NCI-H1048 (cell line): Measurements from ENCODE around the gene ZNF593OS.

Source experiments
- DNase-seq: peaks from one replicate; lab custom pipeline; 2025; lab: John Stamatoyannopoulos, UW

ZNF593OS gene

DNA sequence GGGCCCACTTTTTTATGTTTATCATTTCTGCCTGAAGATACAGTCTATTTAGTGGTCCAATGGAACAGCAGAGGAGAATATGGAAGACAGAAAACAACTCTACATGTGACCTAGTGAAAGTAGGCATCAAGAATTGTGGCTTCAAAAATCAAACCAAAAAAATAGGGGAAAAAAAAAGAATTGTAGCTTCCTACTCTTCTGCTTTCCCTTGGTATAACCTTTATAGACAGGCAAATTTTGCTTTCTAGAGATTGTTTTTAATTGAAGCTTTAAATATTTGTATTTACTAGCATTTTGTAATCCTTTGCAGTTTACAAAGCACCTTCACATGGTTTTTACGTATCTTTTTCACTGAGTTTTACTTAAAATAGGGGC, 45.7 kb downstream of the ZNF593OS start:
- DNase-seq = no peak

DNA sequence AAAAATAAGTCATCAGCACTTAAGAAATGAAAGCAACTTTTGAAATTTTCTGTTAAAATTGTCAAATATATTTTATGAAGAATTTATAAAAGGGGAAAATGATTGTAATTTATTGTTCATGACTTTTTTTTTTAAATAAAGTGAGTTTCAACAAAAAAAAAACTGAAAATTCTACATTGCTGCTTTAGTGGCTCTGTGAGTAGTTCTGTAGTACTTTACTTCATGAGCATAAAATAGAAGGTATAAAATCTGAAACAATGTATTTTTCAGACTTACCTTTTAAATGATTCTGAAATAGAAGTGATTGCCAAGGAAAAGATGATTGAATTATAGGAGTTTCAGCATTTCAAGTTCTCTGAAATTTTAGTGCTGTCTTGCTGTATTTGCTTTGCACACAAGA, 46.2 kb downstream of the ZNF593OS start:
- DNase-seq = no peak

DNA sequence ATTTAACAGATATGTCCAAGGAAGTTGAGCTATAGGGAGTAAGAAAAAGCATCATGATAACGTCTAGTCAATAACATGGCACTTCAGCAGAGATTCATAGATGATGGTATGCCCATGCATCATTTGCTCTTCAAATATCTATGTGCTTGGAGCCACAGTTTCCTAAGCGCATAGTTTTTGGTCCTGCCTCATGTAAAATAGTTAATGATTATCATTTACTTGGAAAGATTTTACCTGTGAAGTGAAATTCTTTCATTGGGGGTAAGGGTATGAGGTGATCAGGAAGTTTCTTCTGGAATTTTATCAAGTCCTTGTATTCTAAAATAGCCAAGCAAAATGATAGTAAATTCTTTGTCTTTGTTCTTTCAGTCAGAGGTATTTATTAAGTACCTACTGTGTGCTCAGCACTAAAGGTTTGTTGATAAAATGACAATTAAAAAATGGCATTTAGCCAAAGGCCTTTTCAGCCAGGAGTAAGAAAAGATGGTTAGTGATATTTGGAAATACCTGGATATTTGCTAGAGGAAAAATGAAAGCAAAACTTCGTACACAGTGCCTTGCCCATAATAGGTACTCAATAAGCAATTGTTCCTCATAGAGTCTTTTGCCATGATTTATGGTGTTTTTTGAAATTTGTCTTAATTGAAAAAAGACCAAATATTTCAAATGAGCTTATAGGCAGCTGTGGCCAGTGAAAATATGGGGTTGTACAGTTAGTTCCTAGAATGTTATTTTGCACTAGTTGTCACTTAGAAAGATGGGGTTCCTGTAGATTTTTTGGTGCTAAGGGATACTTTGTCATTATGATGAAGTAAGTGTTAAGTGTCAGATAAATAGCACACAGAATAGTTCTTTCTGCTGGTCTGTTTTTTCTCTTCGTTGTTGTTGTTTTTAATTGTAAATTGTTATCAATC, 47.0 kb downstream of the ZNF593OS start:
- DNase-seq = no peak

DNA sequence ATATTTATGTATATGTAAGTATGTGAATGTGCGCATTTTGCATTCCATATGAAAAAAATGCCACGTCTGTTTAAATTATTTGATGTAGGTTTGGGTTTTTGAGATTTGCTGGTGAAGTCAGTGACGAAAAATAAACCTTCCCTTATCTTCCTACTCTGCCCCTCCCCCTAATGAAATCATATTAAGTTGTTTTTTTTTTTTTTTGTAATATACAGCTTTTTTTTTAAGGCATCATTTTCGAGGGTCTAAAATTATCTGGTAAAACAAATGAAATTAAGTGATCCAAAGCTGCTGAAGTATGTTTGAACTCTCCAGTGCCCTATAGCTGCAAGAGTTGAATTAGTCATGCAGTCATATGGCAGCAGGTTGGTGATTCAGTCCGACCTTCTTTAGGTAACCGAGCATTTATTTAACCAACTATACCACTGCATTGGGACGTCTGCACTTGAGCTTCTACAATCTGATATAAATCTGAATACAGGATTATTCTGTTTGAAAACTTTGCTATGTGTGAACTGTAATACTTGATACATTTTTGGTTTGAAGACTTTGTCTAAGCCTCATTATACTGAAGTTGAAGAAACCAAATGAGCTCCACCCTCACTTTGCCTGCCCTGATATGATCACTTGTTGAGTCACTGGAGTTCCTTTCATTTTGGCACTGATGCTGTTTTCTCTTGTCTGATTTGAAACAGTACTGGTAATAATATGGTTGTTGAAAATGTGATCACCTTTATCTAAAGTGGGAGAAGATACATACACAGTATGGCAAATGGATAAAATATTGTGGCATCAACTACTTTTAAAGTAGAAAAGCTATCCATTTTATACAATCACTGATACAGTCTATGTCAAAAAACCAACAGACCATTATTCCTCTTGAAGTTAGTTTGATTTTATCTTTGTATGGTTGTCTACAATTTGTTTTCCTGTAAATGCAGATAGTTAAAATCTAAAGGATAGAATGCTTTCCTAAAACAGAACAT, 48.4 kb downstream of the ZNF593OS start:
- no peak for DNase-seq

DNA sequence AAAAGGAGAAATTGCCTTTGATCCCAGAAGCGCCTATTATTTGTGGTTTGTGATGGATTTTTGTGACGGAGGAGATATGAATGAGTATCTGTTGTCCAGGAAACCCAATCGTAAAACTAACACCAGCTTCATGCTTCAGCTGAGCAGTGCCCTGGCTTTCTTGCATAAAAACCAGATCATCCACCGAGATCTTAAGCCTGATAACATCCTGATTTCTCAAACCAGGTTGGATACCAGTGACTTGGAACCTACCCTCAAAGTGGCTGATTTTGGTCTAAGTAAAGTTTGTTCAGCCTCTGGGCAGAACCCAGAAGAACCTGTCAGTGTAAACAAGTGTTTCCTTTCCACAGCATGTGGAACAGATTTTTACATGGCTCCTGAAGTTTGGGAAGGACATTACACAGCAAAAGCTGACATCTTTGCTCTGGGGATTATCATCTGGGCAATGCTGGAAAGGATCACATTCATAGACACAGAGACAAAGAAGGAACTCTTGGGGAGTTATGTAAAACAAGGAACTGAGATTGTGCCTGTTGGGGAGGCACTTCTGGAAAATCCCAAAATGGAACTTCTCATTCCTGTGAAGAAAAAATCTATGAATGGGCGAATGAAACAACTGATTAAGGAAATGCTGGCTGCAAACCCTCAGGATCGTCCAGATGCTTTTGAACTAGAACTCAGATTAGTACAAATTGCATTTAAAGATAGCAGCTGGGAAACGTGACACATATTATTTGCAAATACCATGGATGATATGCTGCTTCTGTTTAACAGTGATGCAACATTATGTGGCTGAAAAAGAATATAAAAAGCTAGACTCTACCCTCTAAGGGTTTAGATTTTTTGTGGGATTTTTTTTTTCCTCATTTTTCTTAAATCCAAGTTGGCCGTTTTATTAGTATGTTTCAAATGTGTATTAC, 49.5 kb downstream of the ZNF593OS start:
- no peak for DNase-seq

DNA sequence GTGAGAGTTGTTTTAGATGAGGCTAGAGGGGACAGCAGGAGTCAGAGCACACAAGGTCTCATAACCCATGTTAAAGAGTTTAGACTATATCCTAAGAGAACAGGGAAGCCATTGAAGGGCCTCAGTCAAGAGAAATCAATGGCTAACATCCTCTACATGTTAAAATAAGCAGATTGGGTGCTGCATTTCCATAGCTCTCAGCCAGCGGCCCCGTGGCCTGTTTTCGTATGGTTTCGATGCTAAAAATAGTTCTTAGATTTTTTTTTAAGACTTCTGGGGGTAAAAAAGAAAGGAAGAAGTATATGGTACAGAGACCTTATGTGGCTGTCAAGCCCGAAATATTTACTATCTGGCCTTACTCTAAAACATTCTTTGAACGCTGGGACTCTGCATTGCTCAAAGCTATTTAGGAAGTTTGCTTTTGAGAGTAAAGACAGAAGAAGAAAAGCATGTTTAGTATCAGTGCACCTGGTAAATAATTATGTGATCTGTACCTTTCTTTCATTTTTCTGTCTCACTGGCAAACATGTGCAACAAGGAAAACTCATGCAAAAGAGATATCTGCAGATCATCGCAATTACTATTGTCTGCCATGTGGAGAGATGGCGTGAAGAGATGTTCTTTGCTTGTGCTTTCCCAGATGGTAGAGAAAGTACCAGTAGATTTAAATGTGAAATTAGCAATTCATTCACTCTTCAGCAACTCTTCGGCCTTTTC, 51.6 kb downstream of the ZNF593OS start:
- no peak for DNase-seq
